Sigmoid colon (tissue), 4 donors: ENCODE data around the gene C1QA.

Experiments used
- POLR2AphosphoS5 ChIP-seq, 4 donors: sonication (generic); formaldehyde crosslinking; IDR thresholded peaks; one replicate each; pipeline ENCODE4 v1.6.1; 2017; ENCODE audit warnings: antibody characterized with exemption in 4 of 4
- TF ChIP-seq, protein P1 (sequence below), 4 experiments: fragments of 450-650 bp in 3 of 4; fragments of 200-600 bp in 1 of 4; IDR thresholded peaks; one replicate each; pipeline ENCODE4 v1.5.1; 2016 to 2019; ENCODE audit warnings: antibody characterized with exemption in 4 of 4, mild to moderate bottlenecking in 3 of 4, moderate library complexity in 2 of 4

DNA sequence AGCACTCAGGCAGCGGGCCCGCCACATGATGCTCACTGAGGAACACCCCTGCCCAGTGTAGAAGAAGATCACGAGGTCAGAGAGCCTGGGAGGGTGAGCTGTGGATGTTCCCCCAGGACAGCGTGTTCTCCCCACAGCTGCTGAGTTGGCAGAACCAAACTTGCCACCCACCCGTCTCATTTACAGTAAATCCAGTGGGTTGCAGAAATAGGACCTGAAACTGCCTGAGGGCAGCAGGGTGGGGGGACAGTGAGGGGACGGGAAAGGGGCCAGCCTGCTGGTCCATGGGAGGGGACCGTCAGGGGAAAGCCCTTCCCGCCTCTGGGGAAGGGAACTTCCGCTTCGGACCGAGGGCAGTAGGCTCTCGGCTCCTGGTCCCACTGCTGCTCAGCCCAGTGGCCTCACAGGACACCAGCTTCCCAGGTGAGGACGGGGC is 16.5 kb downstream of the C1QA start, which contains the start of gene C1QB:
- TF ChIP-seq, protein P1, sequence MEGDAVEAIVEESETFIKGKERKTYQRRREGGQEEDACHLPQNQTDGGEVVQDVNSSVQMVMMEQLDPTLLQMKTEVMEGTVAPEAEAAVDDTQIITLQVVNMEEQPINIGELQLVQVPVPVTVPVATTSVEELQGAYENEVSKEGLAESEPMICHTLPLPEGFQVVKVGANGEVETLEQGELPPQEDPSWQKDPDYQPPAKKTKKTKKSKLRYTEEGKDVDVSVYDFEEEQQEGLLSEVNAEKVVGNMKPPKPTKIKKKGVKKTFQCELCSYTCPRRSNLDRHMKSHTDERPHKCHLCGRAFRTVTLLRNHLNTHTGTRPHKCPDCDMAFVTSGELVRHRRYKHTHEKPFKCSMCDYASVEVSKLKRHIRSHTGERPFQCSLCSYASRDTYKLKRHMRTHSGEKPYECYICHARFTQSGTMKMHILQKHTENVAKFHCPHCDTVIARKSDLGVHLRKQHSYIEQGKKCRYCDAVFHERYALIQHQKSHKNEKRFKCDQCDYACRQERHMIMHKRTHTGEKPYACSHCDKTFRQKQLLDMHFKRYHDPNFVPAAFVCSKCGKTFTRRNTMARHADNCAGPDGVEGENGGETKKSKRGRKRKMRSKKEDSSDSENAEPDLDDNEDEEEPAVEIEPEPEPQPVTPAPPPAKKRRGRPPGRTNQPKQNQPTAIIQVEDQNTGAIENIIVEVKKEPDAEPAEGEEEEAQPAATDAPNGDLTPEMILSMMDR (IDR thresholded peaks at IDR 0.05), result no peak
- peak in 1 of 4 donors; percentile 32 for TF ChIP-seq POLR2AphosphoS5 (IDR thresholded peaks at IDR 0.05)
